ENCODE measurements around the gene VAC14. TPM values are rescaled to one million over a fixed set of nuclear protein-coding genes. Genes with fewer than 3 reads are reported as not detected.

Gene VAC14
- total and polyA plus RNA-seq, 2 experiments from 2014 or later: 42.3 to 77.7 TPM

- no peaks in the 10 kb centered on the region for H3K27me3 ChIP-seq (ENCODE audit: insufficient read depth)
- TF ChIP-seq CTCF (conservative IDR thresholded peaks at IDR 0.05; ENCODE audit: low read depth in 2 of 2) (no peak), POLR2AphosphoS5 (IDR thresholded peaks at IDR 0.05; ENCODE audit: low read depth) (no peak), EZH2phosphoT487 (IDR thresholded peaks at IDR 0.05; ENCODE audit: unreplicated experiment) (no peak), STAT1 (IDR thresholded peaks at IDR 0.05; ENCODE audit: unreplicated experiment) (no peak), EZH2 (IDR thresholded peaks at IDR 0.05; ENCODE audit: low read depth, unreplicated experiment) (no peak), CREB1 (CRISPR knock-in tag; IDR thresholded peaks at IDR 0.05; ENCODE audit: low read depth) (no peak), JUNB (IDR thresholded peaks at IDR 0.05; ENCODE audit: unreplicated experiment) (no peak), NANOG (IDR thresholded peaks at IDR 0.05; ENCODE audit: borderline replicate concordance) (no peak), ZNF462 (CRISPR knock-in tag; IDR thresholded peaks at IDR 0.05) (no peak), ZNF331 (CRISPR knock-in tag; IDR thresholded peaks at IDR 0.05; ENCODE audit: low read depth) (no peak), ETS1 (IDR thresholded peaks at IDR 0.05) (no peak), REST (IDR thresholded peaks at IDR 0.05; ENCODE audit: unreplicated experiment) (no peak), ZNF114 (CRISPR knock-in tag; IDR thresholded peaks at IDR 0.05) (no peak)
- H3K9me3 Mint-ChIP-seq: no peaks in the 10 kb centered on the region; the same call in 2 of the 3 replicates
- no peaks in the 10 kb centered on the region for H3K36me3 ChIP-seq (ENCODE audit: insufficient read depth)
- no peaks in the 10 kb centered on the region for H3K79me2 ChIP-seq (replicated peaks; ENCODE audit: insufficient read depth)
- ATAC-seq (no peak), DNase-seq (ENCODE audit: low spot score) (no peak)
- peaks cover 9% of the 10 kb centered on the region for H3K4me1 Mint-ChIP-seq
- no peak overlapping the region for H3K4me3 ChIP-seq
- H3F3A ChIP-seq (replicated peaks; ENCODE audit: low read depth): 0 out of 2 replicates have a peak, but pooled peaks cover 3% of the 10 kb centered on the region
- no peaks in the 10 kb centered on the region for H3K4me1 ChIP-seq (ENCODE audit: insufficient read depth)
- H3K27ac ChIP-seq (ENCODE audit: low read depth): no peak overlapping the region
- H3K36me3 Mint-ChIP-seq (ENCODE audit: low read depth): peaks cover 18% of the 10 kb centered on the region
- H4K20me1 ChIP-seq (replicated peaks; ENCODE audit: insufficient read depth): no peaks in the 10 kb centered on the region
- H3K4me3 Mint-ChIP-seq: no peak overlapping the region
- H3K4me2 ChIP-seq: no peak overlapping the region
- no peak overlapping the region for H2AFZ ChIP-seq
- 0 out of 2 replicates have a peak overlapping the region, but pooled peaks have one; percentile 12 for H3K27ac Mint-ChIP-seq
- 0 out of 2 replicates have a peak, but pooled peaks cover 2% of the 10 kb centered on the region for H3K9me2 ChIP-seq (ENCODE audit: insufficient read depth)
- peaks cover 11% of the 10 kb centered on the region for H3K27me3 Mint-ChIP-seq (ENCODE audit: insufficient read depth, low read depth, poor library complexity)
Observed at GRCh38 chr16:70730031-70730430, 70.9 kb downstream of the VAC14 start.

All from GM23338 (cell line).